Neutrophil (primary cell): ENCODE results near the gene MAP2K5.

Source experiments
- H3K27ac ChIP-seq: fragments of 200-600 bp; sonication (generic); 2 replicates; pipeline ENCODE4 v1.5.1; 2016; ENCODE audit warnings: mild to moderate bottlenecking, moderate library complexity
- H3K27me3 ChIP-seq: fragments of 200-600 bp; sonication (generic); 2 replicates; pipeline ENCODE4 v1.6.0; 2016; ENCODE audit warnings: mild to moderate bottlenecking
- H3K36me3 ChIP-seq: fragments of 200-600 bp; sonication (generic); 2 replicates; pipeline ENCODE4 v1.5.1; 2017
- H3K4me1 ChIP-seq, 2 experiments: fragments of 200-600 bp in 1 of 2; sonication (generic) in 1 of 2; 1 replicate in 1 of 2; 2 replicates in 1 of 2; pipeline versions ENCODE4 v1.5.1 to v1.6.1; 2013 to 2016; ENCODE audit warnings: low read depth in 1 of 2, low read length in 1 of 2, mild to moderate bottlenecking in 1 of 2, moderate library complexity in 1 of 2; ENCODE audit not compliant: control insufficient read depth in 1 of 2, insufficient read depth in 1 of 2
- H3K4me3 ChIP-seq, 2 experiments: fragments of 200-600 bp in 1 of 2; sonication (generic) in 1 of 2; 1 replicate in 1 of 2; 2 replicates in 1 of 2; pipeline ENCODE4 v1.5.1; 2013 to 2016; ENCODE audit warnings: low read depth in 1 of 2, low read length in 1 of 2, mild to moderate bottlenecking in 1 of 2, moderate library complexity in 1 of 2
- H3K9me3 ChIP-seq: fragments of 200-600 bp; sonication (generic); 2 replicates; pipeline ENCODE4 v1.5.1; 2016
- CTCF ChIP-seq: fragments of 200-600 bp; sonication (generic); IDR thresholded peaks from 2 replicates; pipeline ENCODE4 v1.5.1; 2016; ENCODE audit warnings: antibody characterized with exemption

MAP2K5 gene

GRCh38 chr15:67592245-67592644 is 49.7 kb downstream of the MAP2K5 start:
- no peaks in the 10 kb centered on the region for H3K9me3 ChIP-seq
- no peaks in the 10 kb centered on the region for H3K4me1 ChIP-seq
- H3K27me3 ChIP-seq, result no peaks in the 10 kb centered on the region
- no peak overlapping the region for H3K27ac ChIP-seq
- H3K4me3 ChIP-seq, result no peak overlapping the region
- H3K36me3 ChIP-seq, result peaks cover 21% of the 10 kb centered on the region
- TF ChIP-seq CTCF, result no peak

GRCh38 chr15:67593562-67593961 is 51.1 kb downstream of the MAP2K5 start:
- no peak overlapping the region for H3K4me3 ChIP-seq
- H3K9me3 ChIP-seq, result no peaks in the 10 kb centered on the region
- no peaks in the 10 kb centered on the region for H3K27me3 ChIP-seq
- H3K27ac ChIP-seq, result no peak overlapping the region
- TF ChIP-seq CTCF, result no peak
- H3K36me3 ChIP-seq, result peaks cover 9% of the 10 kb centered on the region
- no peaks in the 10 kb centered on the region for H3K4me1 ChIP-seq

GRCh38 chr15:67594770-67595169 is 52.3 kb downstream of the MAP2K5 start:
- no peak overlapping the region for H3K27ac ChIP-seq
- H3K36me3 ChIP-seq, result peaks cover 9% of the 10 kb centered on the region
- no peaks in the 10 kb centered on the region for H3K27me3 ChIP-seq
- H3K4me3 ChIP-seq, result no peak overlapping the region
- H3K4me1 ChIP-seq, result no peaks in the 10 kb centered on the region
- TF ChIP-seq CTCF, result no peak
- no peaks in the 10 kb centered on the region for H3K9me3 ChIP-seq

- no peak overlapping the region for H3K4me3 ChIP-seq
- peaks cover 9% of the 10 kb centered on the region for H3K36me3 ChIP-seq
- H3K27ac ChIP-seq, result no peak overlapping the region
Measured at GRCh38 chr15:67595572-67595971, 53.1 kb downstream of the MAP2K5 start.

GRCh38 chr15:67601073-67601472 is 58.6 kb downstream of the MAP2K5 start:
- no peak overlapping the region for H3K4me3 ChIP-seq
- no peaks in the 10 kb centered on the region for H3K9me3 ChIP-seq
- no peak for TF ChIP-seq CTCF
- H3K27me3 ChIP-seq, result no peaks in the 10 kb centered on the region
- H3K27ac ChIP-seq, result no peak overlapping the region
- peaks cover 5% of the 10 kb centered on the region for H3K36me3 ChIP-seq
- no peaks in the 10 kb centered on the region for H3K4me1 ChIP-seq

More at GRCh38 chr15:67595572-67595971, 53.1 kb downstream of the MAP2K5 start:
- no peak for TF ChIP-seq CTCF
- no peaks in the 10 kb centered on the region for H3K27me3 ChIP-seq
- no peaks in the 10 kb centered on the region for H3K4me1 ChIP-seq
- no peaks in the 10 kb centered on the region for H3K9me3 ChIP-seq

GRCh38 chr15:67603063-67603462 is 60.6 kb downstream of the MAP2K5 start:
- Histone ChIP-seq H3K9me3 (no peaks in the 10 kb centered on the region), H3K27ac (no peak overlapping the region), H3K36me3 (peaks cover 5% of the 10 kb centered on the region), H3K4me1 (no peaks in the 10 kb centered on the region), H3K4me3 (no peak overlapping the region), H3K27me3 (no peaks in the 10 kb centered on the region)
- TF ChIP-seq CTCF, result no peak
